Measurements from ENCODE around the gene MRNIP.

- no peak for TF ChIP-seq CTCF (IDR thresholded peaks at IDR 0.05)
- TF ChIP-seq POLR2A (IDR thresholded peaks at IDR 0.05), result no peak
Observed at GRCh38 chr5:179825655-179826182, 32.9 kb downstream of the MRNIP start.
